Transverse colon (tissue), 4 donors: ENCODE results near the gene NR3C1. TPM values are rescaled to one million over a fixed set of nuclear protein-coding genes. Genes with fewer than 3 reads are reported as not detected.
A peak's percentile ranks its signal among the peaks of the same experiment; 100 is the strongest.

Experiments
- DNase-seq: peaks from one replicate; pipeline ENCODE4 v3.0.0-alpha.2; 2019
- H3K27ac ChIP-seq, 4 donors: fragments of 200-600 bp; sonication (generic); 2 replicates each; pipeline ENCODE4 v1.5.1; 2016 to 2018; ENCODE audit warnings: inconsistent platforms in 4 of 4
- H3K27me3 ChIP-seq: fragments of 200-600 bp; sonication (generic); 2 replicates; pipeline ENCODE4 v1.5.1; 2017; ENCODE audit warnings: inconsistent platforms
- H3K36me3 ChIP-seq, 4 donors: fragments of 200-600 bp; sonication (generic); 2 replicates each; pipeline ENCODE4 v1.5.1; 2017 to 2019; ENCODE audit warnings: inconsistent platforms in 4 of 4
- H3K4me1 ChIP-seq, 4 donors: fragments of 200-600 bp; sonication (generic); 2 replicates each; pipeline ENCODE4 v1.5.1; 2017 to 2020; ENCODE audit warnings: inconsistent platforms in 4 of 4
- H3K4me3 ChIP-seq, 4 donors: fragments of 200-600 bp; sonication (generic); 1 replicate in 1 of 4; 2 replicates in 3 of 4; pipeline versions ENCODE4 v1.5.1 to v1.6.1; 2017 to 2019; ENCODE audit warnings: inconsistent platforms in 4 of 4
- H3K9me3 ChIP-seq, 2 donors: fragments of 200-600 bp; sonication (generic); 2 replicates each; pipeline ENCODE4 v1.5.1; 2017 to 2019; ENCODE audit warnings: inconsistent platforms in 2 of 2
- CTCF ChIP-seq, 5 experiments: fragments of 200-600 bp in 3 of 5; fragments of 450-650 bp in 2 of 5; sonication (generic) in 3 of 5; IDR thresholded peaks; 1 replicate in 2 of 5; 2 replicates in 3 of 5; pipeline ENCODE4 v1.5.1; 2016 to 2017; ENCODE audit warnings: antibody characterized with exemption in 5 of 5, inconsistent platforms in 3 of 5, mild to moderate bottlenecking in 2 of 5, moderate library complexity in 1 of 5
- EP300 ChIP-seq: sonication (generic); formaldehyde crosslinking; IDR thresholded peaks from one replicate; pipeline ENCODE4 v1.6.1; 2017; ENCODE audit warnings: antibody characterized with exemption, low read depth
- POLR2A ChIP-seq: fragments of 450-650 bp; IDR thresholded peaks from one replicate; pipeline ENCODE4 v1.6.1; 2016; ENCODE audit warnings: antibody characterized with exemption, mild to moderate bottlenecking, moderate library complexity
- POLR2AphosphoS5 ChIP-seq, 3 donors: sonication (generic); formaldehyde crosslinking; IDR thresholded peaks; one replicate each; pipeline ENCODE4 v1.6.1; 2016; ENCODE audit warnings: antibody characterized with exemption in 3 of 3
- WGBS, 2 donors: methylation state at CpG; one replicate each; pipeline ENCODE4 v1.1.5; 2018; ENCODE audit warnings: low coverage in 1 of 2; 5-methylcytosine and 5-hydroxymethylcytosine counted together
- in situ Hi-C, 4 donors: fragments of 200-750 bp; cut with MboI; loops; one replicate each; pipeline versions ENCODE4 v1.15.0 to v1.15.1; 2017; ENCODE audit warnings: low sequenced_read_pairs in 3 of 4, low pct_ligation_motif_present in 1 of 4, low pct_unique_long_range_greater_than_20kb in 1 of 4
- intact Hi-C: fragments of 100-400 bp; cut with DNase I; formaldehyde crosslinking; loops from one replicate; pipeline ENCODE4 v1.15.1; 2023; ENCODE audit warnings: low total_unique reads
- total RNA-seq, 4 donors: library from RNA; depleted of rRNA; stranded (reverse); fragments of >200 nt; gene quantifications; one replicate each; pipeline ENCODE4 v1.1.0, GENCODE V29; 2016

NR3C1 gene
- total RNA-seq, 4 donors from 2014 or later = 8.4 to 37.7 (median 30.3) TPM

- Histone ChIP-seq H3K27ac (peak overlapping the region; percentile 15 to 62 (median 42)), H3K4me3 (no peak overlapping the region), H3K4me1 (peaks cover 0 to 20% (median 3%) of the 10 kb centered on the region in 4 donors), H3K27me3 (no peaks in the 10 kb centered on the region), H3K9me3 (no peaks in the 10 kb centered on the region), H3K36me3 (no peaks in the 10 kb centered on the region)
- intact Hi-C loops = no loop called here
- in situ Hi-C loops = no loop called here
- 66 to 71% methylated on average over 4 of the region's 4 CpGs for WGBS, 2 donors
- no peak for DNase-seq
- TF ChIP-seq POLR2A (no peak), EP300 (no peak), POLR2AphosphoS5 (IDR thresholded peaks at IDR 0.05) (no peak), CTCF (IDR thresholded peaks at IDR 0.05) (no peak)
These were observed 61.5 kb downstream of the NR3C1 start for GRCh38 chr5:143341807-143342570.

GRCh38 chr5:143340891-143341685 lies 62.4 kb downstream of the NR3C1 start:
- TF ChIP-seq EP300 (no peak), POLR2A (no peak), POLR2AphosphoS5 (IDR thresholded peaks at IDR 0.05) (no peak), CTCF (IDR thresholded peaks at IDR 0.05) (no peak)
- Histone ChIP-seq H3K4me1 (peaks cover 0 to 22% (median 0%) of the 10 kb centered on the region in 4 donors), H3K9me3 (no peaks in the 10 kb centered on the region), H3K27ac (peak overlapping the region; percentile 15 to 62 (median 42)), H3K4me3 (no peak overlapping the region), H3K27me3 (no peaks in the 10 kb centered on the region), H3K36me3 (no peaks in the 10 kb centered on the region)
- DNase-seq = no peak
- WGBS, 2 donors = 70 to 86% methylated on average over 3 of the region's 3 CpGs
- intact Hi-C loops = no loop called here
- in situ Hi-C loops = no loop called here

GRCh38 chr5:143338658-143339366 lies 64.7 kb downstream of the NR3C1 start:
- H3K4me1 ChIP-seq = peaks cover 0 to 22% (median 0%) of the 10 kb centered on the region in 4 donors
- intact Hi-C loops (no loop called here), in situ Hi-C loops (no loop called here)
- no peaks in the 10 kb centered on the region for H3K9me3 ChIP-seq
- WGBS, 2 donors = 78 to 92% methylated on average over 2 of the region's 2 CpGs
- no peaks in the 10 kb centered on the region for H3K36me3 ChIP-seq
- no peaks in the 10 kb centered on the region for H3K27me3 ChIP-seq
- TF ChIP-seq CTCF (IDR thresholded peaks at IDR 0.05) = no peak
- no peak for TF ChIP-seq POLR2A
- TF ChIP-seq POLR2AphosphoS5 (IDR thresholded peaks at IDR 0.05) = no peak
- TF ChIP-seq EP300 = no peak
- no peak overlapping the region for H3K27ac ChIP-seq
- H3K4me3 ChIP-seq = no peak overlapping the region
- DNase-seq = no peak

- intact Hi-C loops (no loop called here), in situ Hi-C loops (no loop called here)
- no peaks in the 10 kb centered on the region for H3K36me3 ChIP-seq
- peaks cover 0 to 22% (median 0%) of the 10 kb centered on the region in 4 donors for H3K4me1 ChIP-seq
- H3K9me3 ChIP-seq = no peaks in the 10 kb centered on the region
- no peak overlapping the region for H3K27ac ChIP-seq
- no peaks in the 10 kb centered on the region for H3K27me3 ChIP-seq
- TF ChIP-seq EP300 (no peak), POLR2A (no peak), CTCF (IDR thresholded peaks at IDR 0.05) (no peak), POLR2AphosphoS5 (IDR thresholded peaks at IDR 0.05) (no peak)
- no peak for DNase-seq
- 78 to 80% methylated on average over 3 of the region's 3 CpGs for WGBS, 2 donors
- no peak overlapping the region for H3K4me3 ChIP-seq
These were observed 65.5 kb downstream of the NR3C1 start for GRCh38 chr5:143337946-143338345.
